Right lobe of liver (tissue), 6 donors: ENCODE results near the gene SLC25A27. TPM values are rescaled to one million over a fixed set of nuclear protein-coding genes. Genes with fewer than 3 reads are reported as not detected.

ENCODE experiments used
- ATAC-seq, 4 donors: fragments of 200-7000 bp; cut with Tn5 transposase; one replicate each; pipeline ENCODE4 v1.9.1; 2020; ENCODE audit warnings: mild to moderate bottlenecking in 4 of 4, moderate library complexity in 4 of 4
- DNase-seq, 3 donors: peaks; one replicate each; pipeline ENCODE4 v3.0.0-alpha.2; 2020
- H3K27ac ChIP-seq, 3 donors: fragments of 200-600 bp; one replicate each; pipeline ENCODE4 v1.8.0; 2022
- H3K27me3 ChIP-seq, 2 donors: fragments of 200-600 bp; one replicate each; pipeline ENCODE4 v1.8.0; 2022
- H3K36me3 ChIP-seq, 4 donors: fragments of 200-600 bp; sonication (generic) in 1 of 4; one replicate each; pipeline versions ENCODE4 v1.5.1 to v1.8.0; 2017 to 2022; ENCODE audit warnings: control low read depth in 1 of 4
- H3K4me1 ChIP-seq, 4 donors: fragments of 200-600 bp; sonication (generic) in 1 of 4; one replicate each; pipeline versions ENCODE4 v1.5.1 to v1.8.0; 2017 to 2022; ENCODE audit warnings: control low read depth in 1 of 4
- H3K4me3 ChIP-seq, 3 donors: fragments of 200-600 bp; one replicate each; pipeline ENCODE4 v1.8.0; 2022
- H3K9me3 ChIP-seq, 4 donors: fragments of 200-600 bp; sonication (generic) in 1 of 4; one replicate each; pipeline versions ENCODE4 v1.5.1 to v1.8.0; 2017 to 2022; ENCODE audit warnings: control low read depth in 1 of 4
- CTCF ChIP-seq, 4 donors: fragments of 200-600 bp in 3 of 4; fragments of 450-650 bp in 1 of 4; IDR thresholded peaks; one replicate each; pipeline versions ENCODE4 v1.5.1 to v1.8.0; 2016 to 2022; ENCODE audit warnings: antibody characterized with exemption in 4 of 4, mild to moderate bottlenecking in 2 of 4
- POLR2A ChIP-seq: fragments of 450-650 bp; IDR thresholded peaks from one replicate; pipeline ENCODE4 v1.6.1; 2017; ENCODE audit warnings: antibody characterized with exemption, mild to moderate bottlenecking
- WGBS: methylation state at CpG from one replicate; pipeline ENCODE4 v1.1.6; 2018; ENCODE audit warnings: low coverage, low lambda C conversion rate; ENCODE audit not compliant: insufficient coverage; ENCODE audit errors: missing lambda C conversion rate; 5-methylcytosine and 5-hydroxymethylcytosine counted together
- intact Hi-C, 2 donors: fragments of 100-400 bp; cut with DNase I; formaldehyde crosslinking; loops; one replicate each; pipeline versions ENCODE4 v1.11.2 to v1.14.1; 2022
- total RNA-seq, 6 experiments: library from RNA; depleted of rRNA in 2 of 6; stranded (reverse); fragments of >200 nt in 2 of 6; fragmentation: NEBNext Ultra II Directional in 3 of 6; extraction: Animal tissue kit (Norgen Biotek cat#: 25700) in 3 of 6; gene quantifications; one replicate each; pipeline versions ENCODE4 v1.1.0 to v1.2.4, GENCODE V29; 2016 to 2023
- donor health status: DM: no; HTN: yes; CAD: no.
- donor health status: DM: no; HTN: no; CAD: no.
- donor health status: DM: no; HTN: no; CAD: no.
- donor health status: DM: no; HTN: yes; CAD: no.
- donor health status: DM: no; HTN: yes; CAD: no.

The SLC25A27 gene
- total RNA-seq, 6 experiments from 2014 or later = 8.8 to 21.0 (median 14.2) TPM

- no peak for ATAC-seq
- Histone ChIP-seq H3K9me3 (no peaks in the 10 kb centered on the region), H3K4me1 (peaks cover 0 to 5% (median 0%) of the 10 kb centered on the region in 4 donors), H3K27me3 (no peaks in the 10 kb centered on the region), H3K4me3 (no peak overlapping the region), H3K27ac (no peak overlapping the region), H3K36me3 (no peaks in the 10 kb centered on the region)
- intact Hi-C loops = no loop called here
- 68% methylated on average over 5 of the region's 5 CpGs for WGBS
- DNase-seq = no peak
- TF ChIP-seq CTCF (IDR thresholded peaks at IDR 0.05) (no peak), POLR2A (no peak)
These were observed 15.6 kb upstream of the SLC25A27 start for GRCh38 chr6:46637145-46637544.

GRCh38 chr6:46637933-46638332 is 14.8 kb upstream of the SLC25A27 start:
- Histone ChIP-seq H3K4me3 (no peak overlapping the region), H3K27ac (no peak overlapping the region), H3K4me1 (no peaks in the 10 kb centered on the region), H3K36me3 (no peaks in the 10 kb centered on the region), H3K27me3 (no peaks in the 10 kb centered on the region), H3K9me3 (no peaks in the 10 kb centered on the region)
- intact Hi-C loops = no loop called here
- DNase-seq = no peak
- no peak for TF ChIP-seq POLR2A
- TF ChIP-seq CTCF (IDR thresholded peaks at IDR 0.05) = no peak
- no peak for ATAC-seq
- 80% methylated on average over 1 of the region's 1 CpG for WGBS

- no peaks in the 10 kb centered on the region for H3K36me3 ChIP-seq
- DNase-seq (no peak), ATAC-seq (no peak)
- H3K27ac ChIP-seq = no peak overlapping the region
- no peak overlapping the region for H3K4me3 ChIP-seq
- no peaks in the 10 kb centered on the region for H3K9me3 ChIP-seq
- no peaks in the 10 kb centered on the region for H3K27me3 ChIP-seq
- 94% methylated on average over 2 of the region's 2 CpGs for WGBS
- TF ChIP-seq CTCF (IDR thresholded peaks at IDR 0.05) = no peak
- no peak for TF ChIP-seq POLR2A
- intact Hi-C loops = no loop called here
- H3K4me1 ChIP-seq = no peaks in the 10 kb centered on the region
These were observed 14.1 kb upstream of the SLC25A27 start for GRCh38 chr6:46638650-46639049.

GRCh38 chr6:46642928-46643751 is 9.6 kb upstream of the SLC25A27 start:
- TF ChIP-seq CTCF (IDR thresholded peaks at IDR 0.05) (no peak), POLR2A (no peak)
- no peak overlapping the region for H3K27ac ChIP-seq
- H3K4me1 ChIP-seq = peaks cover 0 to 15% (median 7%) of the 10 kb centered on the region in 4 donors
- H3K27me3 ChIP-seq = no peaks in the 10 kb centered on the region
- intact Hi-C loops = no loop called here
- H3K36me3 ChIP-seq = no peaks in the 10 kb centered on the region
- no peak overlapping the region for H3K4me3 ChIP-seq
- no peaks in the 10 kb centered on the region for H3K9me3 ChIP-seq
- WGBS = 76% methylated on average over 4 of the region's 4 CpGs
- no peak for DNase-seq
- no peak for ATAC-seq
